CD4-positive, alpha-beta T cell (primary cell): ENCODE data around the gene FAM184B. TPM values are rescaled to one million over a fixed set of nuclear protein-coding genes. Genes with fewer than 3 reads are reported as not detected.

Source experiments
- ATAC-seq: fragments of 200-7000 bp; cut with Tn5 transposase; one replicate; pipeline ENCODE4 v1.10.0; 2022; ENCODE audit warnings: mild to moderate bottlenecking; ENCODE audit not compliant: poor library complexity
- CTCF ChIA-PET: fragments of 350-600 bp; sonication (Branson Sonifier 250); formaldehyde crosslinking; loops from one replicate; lab custom pipeline; 2021; ENCODE audit warnings: antibody characterized with exemption, inconsistent platforms; lab: Charles Lee
- POLR2A ChIA-PET: fragments of 350-600 bp; sonication (Branson Sonifier 250); formaldehyde crosslinking; loops from one replicate; lab custom pipeline; 2021; ENCODE audit warnings: antibody characterized with exemption, inconsistent platforms; lab: Charles Lee
- DNase-seq, 14 experiments: peaks; one replicate each; pipeline ENCODE4 v3.0.0-alpha.2; 2013 to 2020; ENCODE audit warnings: mixed read lengths in 2 of 14
- H3K27ac ChIP-seq, 2 donors: one replicate each; pipeline versions ENCODE4 v1.5.1 to v1.7.0; 2013; ENCODE audit warnings: low read length in 2 of 2, low read depth in 1 of 2, mild to moderate bottlenecking in 1 of 2
- H3K27me3 ChIP-seq, 2 experiments: 1 replicate in 1 of 2; 2 replicates in 1 of 2; pipeline versions ENCODE4 v1.6.1 to v1.7.0; 2013; ENCODE audit warnings: low read length in 2 of 2, control low read depth in 1 of 2, mild to moderate bottlenecking in 1 of 2, moderate library complexity in 1 of 2; ENCODE audit not compliant: insufficient read depth in 2 of 2, control insufficient read depth in 1 of 2
- H3K36me3 ChIP-seq: one replicate; pipeline ENCODE4 v1.6.1; 2013; ENCODE audit warnings: low read length, control low read depth; ENCODE audit not compliant: insufficient read depth
- H3K4me1 ChIP-seq: one replicate; pipeline ENCODE4 v1.6.1; 2013; ENCODE audit warnings: low read length, control low read depth; ENCODE audit not compliant: insufficient read depth
- H3K4me3 ChIP-seq: one replicate; pipeline ENCODE4 v1.5.1; 2013; ENCODE audit warnings: mild to moderate bottlenecking, low read length, moderate library complexity
- H3K9me3 ChIP-seq, 2 experiments: 1 replicate in 1 of 2; 2 replicates in 1 of 2; pipeline versions ENCODE4 v1.6.1 to v1.7.0; 2013; ENCODE audit warnings: low read length in 2 of 2, mild to moderate bottlenecking in 2 of 2, control low read depth in 1 of 2, moderate library complexity in 1 of 2; ENCODE audit not compliant: control insufficient read depth in 1 of 2, insufficient read depth in 1 of 2
- H3K27ac Mint-ChIP-seq: one replicate; pipeline ENCODE4 v1.8.0; 2020; ENCODE audit warnings: mixed read lengths
- H3K27me3 Mint-ChIP-seq: one replicate; pipeline ENCODE4 v1.8.0; 2021; ENCODE audit warnings: mixed read lengths
- H3K36me3 Mint-ChIP-seq: one replicate; pipeline ENCODE4 v1.8.0; 2021; ENCODE audit warnings: low read depth, mixed read lengths
- H3K4me1 Mint-ChIP-seq: one replicate; pipeline ENCODE4 v1.8.0; 2021; ENCODE audit warnings: low read depth, mixed read lengths
- H3K4me3 Mint-ChIP-seq: one replicate; pipeline ENCODE4 v1.8.0; 2020; ENCODE audit warnings: mild to moderate bottlenecking, mixed read lengths
- H3K9me3 Mint-ChIP-seq: one replicate; pipeline ENCODE4 v1.8.0; 2020; ENCODE audit warnings: mixed read lengths
- intact Hi-C, 2 experiments: fragments of 100-400 bp; cut with DNase I in 1 of 2; cut with micrococcal nuclease in 1 of 2; formaldehyde crosslinking; loops; one replicate each; pipeline versions ENCODE4 v1.15.1 to v1.9.0; 2023 to 2025; cut with DNase I, micrococcal nuclease
- total RNA-seq, 174 experiments: library from RNA in 2 of 174; stranded (reverse) in 2 of 174; gene quantifications; one replicate each; pipeline ENCODE4 v1.2.3 and lab custom pipeline; 2021 to 2026
- TF ChIP-seq, protein P1 (sequence below): fragments of 200-600 bp; IDR thresholded peaks from one replicate; pipeline ENCODE4 v1.8.0; 2022; ENCODE audit warnings: antibody characterized with exemption, mild to moderate bottlenecking

Gene FAM184B
- total RNA-seq, 2 experiments from 2014 or later: not detected

DNA sequence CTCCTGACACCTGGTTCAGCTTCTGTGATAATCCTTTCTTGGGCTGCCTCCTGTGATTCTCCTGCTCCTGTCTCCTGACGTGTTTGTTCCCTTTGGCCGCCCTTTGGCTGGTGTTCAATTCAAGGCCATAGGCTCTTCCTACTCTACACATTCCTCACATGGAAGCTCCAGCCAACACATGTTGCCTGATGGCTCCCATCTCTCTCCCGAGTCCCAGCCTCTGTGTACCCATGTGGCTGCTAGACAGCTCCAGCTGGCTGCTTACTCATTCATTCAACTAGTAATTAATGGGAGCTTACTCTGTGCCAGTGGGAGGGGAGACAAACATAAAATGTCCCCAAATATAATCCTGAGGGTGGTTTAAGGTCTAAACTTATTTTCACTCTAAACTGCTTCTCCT lies 176.2 kb downstream of the FAM184B start:
- ATAC-seq (no peak), DNase-seq (no peak)
- peaks cover 48% of the 10 kb centered on the region for H3K36me3 Mint-ChIP-seq
- peaks cover 54% of the 10 kb centered on the region for H3K36me3 ChIP-seq
- no peaks in the 10 kb centered on the region for H3K4me1 Mint-ChIP-seq
- POLR2A ChIA-PET: interaction anchor here (1.2 kb wide), 1 partner anchor 9 kb away, joined by 5 read pairs; the partner anchor contains the start of gene MED28
- no peaks in the 10 kb centered on the region for H3K27me3 Mint-ChIP-seq
- H3K27ac Mint-ChIP-seq: no peak overlapping the region
- H3K4me1 ChIP-seq: no peaks in the 10 kb centered on the region
- no peaks in the 10 kb centered on the region for H3K9me3 Mint-ChIP-seq
- no peaks in the 10 kb centered on the region for H3K27me3 ChIP-seq
- H3K4me3 ChIP-seq: no peak overlapping the region
- H3K4me3 Mint-ChIP-seq: no peak overlapping the region
- TF ChIP-seq, protein P1, sequence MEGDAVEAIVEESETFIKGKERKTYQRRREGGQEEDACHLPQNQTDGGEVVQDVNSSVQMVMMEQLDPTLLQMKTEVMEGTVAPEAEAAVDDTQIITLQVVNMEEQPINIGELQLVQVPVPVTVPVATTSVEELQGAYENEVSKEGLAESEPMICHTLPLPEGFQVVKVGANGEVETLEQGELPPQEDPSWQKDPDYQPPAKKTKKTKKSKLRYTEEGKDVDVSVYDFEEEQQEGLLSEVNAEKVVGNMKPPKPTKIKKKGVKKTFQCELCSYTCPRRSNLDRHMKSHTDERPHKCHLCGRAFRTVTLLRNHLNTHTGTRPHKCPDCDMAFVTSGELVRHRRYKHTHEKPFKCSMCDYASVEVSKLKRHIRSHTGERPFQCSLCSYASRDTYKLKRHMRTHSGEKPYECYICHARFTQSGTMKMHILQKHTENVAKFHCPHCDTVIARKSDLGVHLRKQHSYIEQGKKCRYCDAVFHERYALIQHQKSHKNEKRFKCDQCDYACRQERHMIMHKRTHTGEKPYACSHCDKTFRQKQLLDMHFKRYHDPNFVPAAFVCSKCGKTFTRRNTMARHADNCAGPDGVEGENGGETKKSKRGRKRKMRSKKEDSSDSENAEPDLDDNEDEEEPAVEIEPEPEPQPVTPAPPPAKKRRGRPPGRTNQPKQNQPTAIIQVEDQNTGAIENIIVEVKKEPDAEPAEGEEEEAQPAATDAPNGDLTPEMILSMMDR: no peak
- intact Hi-C loops: no loop called here
- CTCF ChIA-PET: no interaction called here
- no peak overlapping the region for H3K27ac ChIP-seq
- no peaks in the 10 kb centered on the region for H3K9me3 ChIP-seq

DNA sequence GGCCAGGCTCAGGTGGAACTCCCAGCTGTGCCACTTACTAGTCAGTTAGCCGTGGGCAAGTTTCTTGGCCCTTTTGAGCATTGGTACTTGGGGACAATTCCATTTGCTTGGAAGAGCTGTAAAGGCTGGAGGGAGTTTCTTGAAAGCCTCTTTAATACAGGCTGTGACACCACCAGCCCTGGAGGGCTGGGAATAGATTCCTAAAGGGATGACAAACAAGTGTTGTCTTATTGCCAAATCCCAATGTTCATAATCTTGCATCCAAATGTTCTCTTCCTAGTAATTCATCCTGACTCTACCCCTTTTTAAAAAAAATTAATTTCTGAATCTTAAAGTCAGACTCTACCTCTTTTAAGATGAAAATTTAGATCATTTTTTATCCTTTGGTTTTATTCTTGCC lies 181.6 kb downstream of the FAM184B start:
- no peak for ATAC-seq
- Mint-ChIP-seq H3K9me3 (no peaks in the 10 kb centered on the region), H3K27ac (no peak overlapping the region), H3K4me3 (no peak overlapping the region), H3K36me3 (peaks cover 67% of the 10 kb centered on the region), H3K4me1 (no peaks in the 10 kb centered on the region), H3K27me3 (no peaks in the 10 kb centered on the region)
- no peaks in the 10 kb centered on the region for H3K9me3 ChIP-seq
- no peaks in the 10 kb centered on the region for H3K27me3 ChIP-seq
- TF ChIP-seq, protein P1: no peak
- no peak for DNase-seq
- no peak overlapping the region for H3K4me3 ChIP-seq
- intact Hi-C loops: loop anchor here in 1 of 2 experiments (5.0 kb wide), 1 partner anchor 37 kb away; no protein-coding TSS in a partner anchor
- ChIA-PET CTCF (no interaction called here), POLR2A (no interaction called here)
- H3K27ac ChIP-seq: no peak overlapping the region
- H3K36me3 ChIP-seq: peaks cover 71% of the 10 kb centered on the region
- H3K4me1 ChIP-seq: no peaks in the 10 kb centered on the region

DNA sequence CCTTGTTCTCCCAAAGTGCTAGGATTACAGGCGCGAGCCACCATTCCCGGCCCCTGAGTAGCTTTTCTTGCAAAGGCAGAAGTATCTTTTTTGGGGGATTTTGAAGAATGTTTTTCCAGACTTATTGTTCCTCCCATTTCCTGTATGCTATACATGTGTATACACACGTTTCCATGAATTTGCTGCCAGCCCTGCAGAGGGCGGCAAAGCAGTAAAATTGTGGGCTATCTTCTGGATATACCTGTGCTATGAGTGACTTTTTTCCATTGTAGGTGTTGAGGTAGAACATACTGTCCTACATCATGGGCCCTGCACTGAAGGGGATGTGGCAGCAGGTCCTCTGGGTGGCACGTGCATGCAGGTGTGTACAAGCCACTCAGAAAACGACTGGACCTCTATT lies 183.9 kb downstream of the FAM184B start:
- Mint-ChIP-seq H3K4me3 (no peak overlapping the region), H3K9me3 (no peaks in the 10 kb centered on the region), H3K36me3 (peaks cover 80% of the 10 kb centered on the region), H3K27ac (no peak overlapping the region), H3K4me1 (no peaks in the 10 kb centered on the region), H3K27me3 (no peaks in the 10 kb centered on the region)
- POLR2A ChIA-PET: no interaction called here
- intact Hi-C loops: loop anchor here in 1 of 2 experiments (5.0 kb wide), 1 partner anchor 40 kb away; no protein-coding TSS in a partner anchor
- Histone ChIP-seq H3K4me1 (no peaks in the 10 kb centered on the region), H3K9me3 (no peaks in the 10 kb centered on the region), H3K27ac (no peak overlapping the region), H3K36me3 (peaks cover 75% of the 10 kb centered on the region), H3K27me3 (no peaks in the 10 kb centered on the region), H3K4me3 (no peak overlapping the region)
- no peak for ATAC-seq
- CTCF ChIA-PET: interaction anchor here (1.9 kb wide), 1 partner anchor 48 kb away, joined by 4 read pairs; no protein-coding TSS in a partner anchor
- DNase-seq: peak in 1 of 14 experiments; percentile 12
- TF ChIP-seq, protein P1: no peak
